B cell (primary cell): ENCODE measurements around the gene LRRC39. TPM values are rescaled to one million over a fixed set of nuclear protein-coding genes. Genes with fewer than 3 reads are reported as not detected.

Experiments used
- ATAC-seq: fragments of 200-7000 bp; cut with Tn5 transposase; one replicate; pipeline ENCODE4 v1.10.0; 2021; ENCODE audit warnings: low read depth, mild to moderate bottlenecking, moderate number of reproducible peaks, moderate library complexity
- CTCF ChIA-PET: fragments of 350-600 bp; sonication (Branson Sonifier 250); formaldehyde crosslinking; loops from one replicate; lab custom pipeline; 2021; ENCODE audit warnings: antibody characterized with exemption, inconsistent platforms; lab: Charles Lee
- POLR2A ChIA-PET: fragments of 350-600 bp; sonication (Branson Sonifier 250); formaldehyde crosslinking; loops from one replicate; lab custom pipeline; 2021; ENCODE audit warnings: antibody characterized with exemption; lab: Charles Lee
- DNase-seq: peaks from one replicate; pipeline ENCODE4 v3.0.0; 2013
- H2AFZ ChIP-seq: 2 replicates; pipeline ENCODE4 v1.6.1; 2012; ENCODE audit warnings: mild to moderate bottlenecking, low read depth, low read length; ENCODE audit not compliant: insufficient read depth, poor library complexity, severe bottlenecking
- H3K27ac ChIP-seq, 2 donors: 1 replicate in 1 of 2; 2 replicates in 1 of 2; pipeline ENCODE4 v1.5.1; 2012 to 2013; ENCODE audit warnings: low read length in 2 of 2, mild to moderate bottlenecking in 2 of 2, moderate library complexity in 1 of 2
- H3K27me3 ChIP-seq, 4 experiments: fragments of 200-600 bp in 1 of 4; sonication (generic) in 1 of 4; replicated peaks in 1 of 4; 1 replicate in 2 of 4; 2 replicates in 2 of 4; pipeline versions ENCODE4 v1.6.1 to v1.7.0; 2013 to 2016; ENCODE audit warnings: low read length in 3 of 4, mild to moderate bottlenecking in 2 of 4, mixed read lengths in 1 of 4, moderate library complexity in 1 of 4; ENCODE audit not compliant: insufficient read depth in 4 of 4, control insufficient read depth in 3 of 4; ENCODE audit errors: control extremely low read depth in 1 of 4
- H3K36me3 ChIP-seq, 2 experiments: replicated peaks in 1 of 2; 1 replicate in 1 of 2; 2 replicates in 1 of 2; pipeline versions ENCODE4 v1.6.1 to v1.7.1; 2013; ENCODE audit warnings: low read length in 1 of 2; ENCODE audit not compliant: insufficient read depth in 2 of 2, control insufficient read depth in 1 of 2; ENCODE audit errors: control extremely low read depth in 1 of 2, extremely low read depth in 1 of 2
- H3K4me1 ChIP-seq, 2 donors: fragments of 200-600 bp in 1 of 2; sonication (generic) in 1 of 2; 1 replicate in 1 of 2; 2 replicates in 1 of 2; pipeline versions ENCODE4 v1.5.1 to v1.6.1; 2013 to 2017; ENCODE audit warnings: low read length in 2 of 2; ENCODE audit not compliant: control insufficient read depth in 2 of 2, insufficient read depth in 2 of 2
- H3K4me2 ChIP-seq: replicated peaks from 2 replicates; pipeline ENCODE3; 2012; ENCODE audit warnings: mild to moderate bottlenecking, low read depth, low read length; ENCODE audit not compliant: poor library complexity, severe bottlenecking
- H3K4me3 ChIP-seq, 5 experiments: fragments of 200-600 bp in 1 of 5; sonication (generic) in 1 of 5; 1 replicate in 3 of 5; 2 replicates in 2 of 5; pipeline versions ENCODE4 v1.5.1 to v1.7.0; 2011 to 2016; ENCODE audit warnings: low read length in 4 of 5, mild to moderate bottlenecking in 4 of 5, low read depth in 2 of 5, control low read depth in 1 of 5, moderate library complexity in 1 of 5; ENCODE audit not compliant: insufficient read depth in 1 of 5; ENCODE audit errors: control extremely low read depth in 1 of 5, extremely low read depth in 1 of 5
- H3K79me2 ChIP-seq: fragments of 200-600 bp; sonication (generic); one replicate; pipeline ENCODE4 v1.6.0; 2016; ENCODE audit warnings: low read length; ENCODE audit not compliant: control insufficient read depth, insufficient read depth
- H3K9ac ChIP-seq: fragments of 200-600 bp; sonication (generic); 2 replicates; pipeline ENCODE4 v1.6.1; 2017; ENCODE audit warnings: mild to moderate bottlenecking, low read length, moderate library complexity
- H3K9me3 ChIP-seq, 3 donors: one replicate each; pipeline versions ENCODE4 v1.6.1 to v1.7.1; 2013; ENCODE audit warnings: low read length in 2 of 3; ENCODE audit not compliant: control insufficient read depth in 2 of 3, insufficient read depth in 1 of 3; ENCODE audit errors: control extremely low read depth in 1 of 3
- H4K20me1 ChIP-seq: 2 replicates; pipeline ENCODE4 v1.6.0; 2012; ENCODE audit warnings: mild to moderate bottlenecking, low read length; ENCODE audit not compliant: insufficient read depth, control insufficient read depth, poor library complexity, severe bottlenecking
- H3K27ac Mint-ChIP-seq: one replicate; pipeline ENCODE4 v1.8.0; 2021; ENCODE audit warnings: mixed read lengths
- H3K27me3 Mint-ChIP-seq: one replicate; pipeline ENCODE4 v1.8.0; 2021; ENCODE audit warnings: mixed read lengths
- H3K4me1 Mint-ChIP-seq: one replicate; pipeline ENCODE4 v1.8.0; 2021; ENCODE audit warnings: mixed read lengths
- H3K4me3 Mint-ChIP-seq: one replicate; pipeline ENCODE4 v1.8.0; 2021; ENCODE audit warnings: mixed read lengths
- H3K9me3 Mint-ChIP-seq: one replicate; pipeline ENCODE4 v1.8.0; 2022; ENCODE audit warnings: mixed read lengths; ENCODE audit not compliant: insufficient read depth
- EZH2 ChIP-seq: IDR thresholded peaks from 2 replicates; pipeline ENCODE4 v1.6.1; 2012; ENCODE audit warnings: borderline replicate concordance, low read depth, mild to moderate bottlenecking, moderate library complexity, low read length; ENCODE audit not compliant: insufficient read depth, poor library complexity, severe bottlenecking
- WGBS: methylation state at CpG from one replicate; pipeline ENCODE4 v1.1.5; 2013; ENCODE audit warnings: missing lambda C conversion rate; ENCODE audit not compliant: insufficient coverage; 5-methylcytosine and 5-hydroxymethylcytosine counted together
- intact Hi-C: fragments of 100-400 bp; cut with micrococcal nuclease; formaldehyde crosslinking; loops from one replicate; pipeline ENCODE4 v1.10.0; 2022
- polyA plus RNA-seq: library from polyadenylated mRNA; depleted of rRNA; stranded (reverse); fragments of >200 nt; gene quantifications from 2 replicates; pipeline ENCODE4 v1.2.3, GENCODE V29; 2012
- total RNA-seq, 2 donors: library from RNA; stranded (reverse); fragments of 120-200 nt in 1 of 2; gene quantifications; 1 replicate in 1 of 2; 2 replicates in 1 of 2; pipeline versions ENCODE4 v1.2.3 to v1.2.4, GENCODE V29; 2013 to 2022
- TF ChIP-seq, protein P1 (sequence below): fragments of 200-600 bp; IDR thresholded peaks from one replicate; pipeline ENCODE4 v1.8.0; 2022; ENCODE audit warnings: antibody characterized with exemption, mild to moderate bottlenecking

The LRRC39 gene
- total and polyA plus RNA-seq, 2 donors (not counting 1 experiment from before 2014, with no cell fraction given), result 0.91 to 1.5 TPM

DNA sequence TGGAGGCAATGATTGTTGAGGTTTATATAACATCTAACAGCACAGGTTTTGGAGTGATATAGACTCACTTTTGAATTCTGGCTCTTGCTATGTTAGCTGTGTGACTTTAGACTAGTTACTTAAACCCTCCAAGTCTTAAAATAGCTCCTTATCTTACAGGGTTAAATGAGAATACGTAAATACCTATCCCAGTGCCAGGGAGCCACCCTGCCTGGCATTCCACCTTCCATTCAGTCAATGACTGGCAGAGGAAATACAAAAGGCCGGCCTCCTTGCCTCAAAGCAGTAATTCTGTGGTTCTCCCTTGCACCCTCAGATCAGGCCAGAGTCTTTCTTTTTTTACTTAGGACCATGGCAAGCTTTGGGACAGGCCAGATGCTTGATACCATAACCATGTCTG is 39.8 kb upstream of the LRRC39 start:
- WGBS, result 100% methylated on average over 2 of the region's 2 CpGs

DNA sequence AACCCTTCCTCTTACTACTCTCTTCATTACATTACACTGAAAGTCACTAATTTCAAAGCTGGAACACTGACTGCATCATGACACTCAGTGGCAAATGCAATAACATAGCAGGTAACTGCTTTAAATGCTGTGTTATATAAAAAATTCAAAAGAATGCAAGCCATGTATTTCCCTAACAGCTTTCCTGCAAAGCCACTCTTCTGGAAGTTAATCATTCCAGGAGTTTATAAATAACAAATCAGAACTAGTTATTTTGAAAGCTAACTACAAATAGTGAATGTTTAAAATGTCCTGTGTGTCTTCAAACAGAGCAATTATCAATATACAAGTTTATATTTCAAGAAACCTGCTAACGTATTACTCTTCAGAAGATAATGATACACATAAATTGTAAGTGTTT is 37.0 kb upstream of the LRRC39 start:
- CTCF ChIA-PET, result interaction anchor here (0.9 kb wide), 1 partner anchor 245 kb away, joined by 3 read pairs; no protein-coding TSS in a partner anchor
- no peak overlapping the region for H3K4me3 Mint-ChIP-seq
- H3K27ac Mint-ChIP-seq, result no peak overlapping the region
- no peak overlapping the region for H3K4me2 ChIP-seq
- ATAC-seq (no peak), DNase-seq (no peak)
- no peak overlapping the region for H3K27ac ChIP-seq
- H3K9ac ChIP-seq, result no peak overlapping the region
- intact Hi-C loops, result no loop called here
- H3K4me3 ChIP-seq, result no peak overlapping the region
- H3K27me3 Mint-ChIP-seq, result no peaks in the 10 kb centered on the region
- no peak for TF ChIP-seq EZH2
- TF ChIP-seq, protein P1, sequence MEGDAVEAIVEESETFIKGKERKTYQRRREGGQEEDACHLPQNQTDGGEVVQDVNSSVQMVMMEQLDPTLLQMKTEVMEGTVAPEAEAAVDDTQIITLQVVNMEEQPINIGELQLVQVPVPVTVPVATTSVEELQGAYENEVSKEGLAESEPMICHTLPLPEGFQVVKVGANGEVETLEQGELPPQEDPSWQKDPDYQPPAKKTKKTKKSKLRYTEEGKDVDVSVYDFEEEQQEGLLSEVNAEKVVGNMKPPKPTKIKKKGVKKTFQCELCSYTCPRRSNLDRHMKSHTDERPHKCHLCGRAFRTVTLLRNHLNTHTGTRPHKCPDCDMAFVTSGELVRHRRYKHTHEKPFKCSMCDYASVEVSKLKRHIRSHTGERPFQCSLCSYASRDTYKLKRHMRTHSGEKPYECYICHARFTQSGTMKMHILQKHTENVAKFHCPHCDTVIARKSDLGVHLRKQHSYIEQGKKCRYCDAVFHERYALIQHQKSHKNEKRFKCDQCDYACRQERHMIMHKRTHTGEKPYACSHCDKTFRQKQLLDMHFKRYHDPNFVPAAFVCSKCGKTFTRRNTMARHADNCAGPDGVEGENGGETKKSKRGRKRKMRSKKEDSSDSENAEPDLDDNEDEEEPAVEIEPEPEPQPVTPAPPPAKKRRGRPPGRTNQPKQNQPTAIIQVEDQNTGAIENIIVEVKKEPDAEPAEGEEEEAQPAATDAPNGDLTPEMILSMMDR, result no peak
- no peaks in the 10 kb centered on the region for H3K27me3 ChIP-seq
- peaks cover 0 to 47% of the 10 kb centered on the region in 2 experiments for H3K36me3 ChIP-seq
- no peaks in the 10 kb centered on the region for H3K79me2 ChIP-seq
- no CpG with 5 or more reads among the region's 1 CpG for WGBS
- no peaks in the 10 kb centered on the region for H3K9me3 ChIP-seq
- H3K4me1 ChIP-seq, result no peaks in the 10 kb centered on the region
- no peak overlapping the region for H2AFZ ChIP-seq
- H3K4me1 Mint-ChIP-seq, result no peaks in the 10 kb centered on the region
- no peaks in the 10 kb centered on the region for H3K9me3 Mint-ChIP-seq
- POLR2A ChIA-PET, result no interaction called here
- H4K20me1 ChIP-seq, result no peaks in the 10 kb centered on the region

More for the DNA sequence above, 39.8 kb upstream of the LRRC39 start:
- Histone ChIP-seq H3K27me3 (no peaks in the 10 kb centered on the region), H3K4me2 (no peak overlapping the region), H3K9me3 (no peaks in the 10 kb centered on the region), H3K79me2 (no peaks in the 10 kb centered on the region), H4K20me1 (no peaks in the 10 kb centered on the region), H3K4me1 (no peaks in the 10 kb centered on the region), H2AFZ (no peak overlapping the region), H3K9ac (no peak overlapping the region), H3K4me3 (no peak overlapping the region), H3K27ac (no peak overlapping the region), H3K36me3 (peaks cover 0 to 35% of the 10 kb centered on the region in 2 experiments)
- Mint-ChIP-seq H3K27ac (no peak overlapping the region), H3K27me3 (no peaks in the 10 kb centered on the region), H3K9me3 (no peaks in the 10 kb centered on the region), H3K4me1 (no peaks in the 10 kb centered on the region), H3K4me3 (no peak overlapping the region)
- ChIA-PET POLR2A (no interaction called here), CTCF (no interaction called here)
- intact Hi-C loops, result no loop called here
- DNase-seq (no peak), ATAC-seq (no peak)
- no peak for TF ChIP-seq EZH2
- TF ChIP-seq, protein P1, result no peak
